GM18951 (cell line): ENCODE measurements around the gene CITED2.

Experiments
- POLR2A ChIP-seq: IDR thresholded peaks from 4 replicates; pipeline ENCODE4 v1.6.1; 2011; ENCODE audit warnings: mild to moderate bottlenecking; ENCODE audit not compliant: insufficient read length, insufficient read depth; ENCODE audit errors: extremely low read depth
- in situ Hi-C: fragments of 300-500 bp; cut with MboI; formaldehyde crosslinking; loops from one replicate; pipeline ENCODE4 v1.12.0; 2022; ENCODE audit warnings: low sequenced_read_pairs, mixed read lengths, inconsistent platforms; ENCODE audit not compliant: unreplicated experiment

The CITED2 gene

GRCh38 chr6:139327038-139327437, 47.4 kb downstream of the CITED2 start:
- no peak for TF ChIP-seq POLR2A
- in situ Hi-C loops = no loop called here

- in situ Hi-C loops = no loop called here
- no peak for TF ChIP-seq POLR2A
Observed at GRCh38 chr6:139325686-139326085, 48.8 kb downstream of the CITED2 start.

- TF ChIP-seq POLR2A = no peak
- in situ Hi-C loops = no loop called here
Observed at GRCh38 chr6:139325125-139325524, 49.3 kb downstream of the CITED2 start.

- no peak for TF ChIP-seq POLR2A
- in situ Hi-C loops = no loop called here
Observed at GRCh38 chr6:139324301-139324555, 50.2 kb downstream of the CITED2 start.

GRCh38 chr6:139323511-139324300, 50.7 kb downstream of the CITED2 start:
- in situ Hi-C loops = no loop called here
- TF ChIP-seq POLR2A = no peak
